Tibial nerve (tissue), 4 donors: ENCODE results near the gene RANBP3L. TPM values are rescaled to one million over a fixed set of nuclear protein-coding genes. Genes with fewer than 3 reads are reported as not detected.
"Not testable (repeated sequence)": the region's sequence is repeated elsewhere in the genome, so short reads cannot be mapped to it uniquely, and the experiment has no call there.

Experiments used
- DNase-seq, 2 donors: peaks; one replicate each; pipeline ENCODE4 v3.0.0-alpha.2; 2019; ENCODE audit warnings: low spot score in 2 of 2
- H3K27ac ChIP-seq, 4 donors: fragments of 200-600 bp; sonication (generic) in 3 of 4; one replicate each; pipeline ENCODE4 v1.5.1; 2017 to 2019; ENCODE audit warnings: mild to moderate bottlenecking in 1 of 4
- H3K27me3 ChIP-seq, 2 donors: fragments of 200-600 bp; sonication (generic) in 1 of 2; one replicate each; pipeline versions ENCODE4 v1.5.1 to v1.6.0; 2017 to 2019
- H3K36me3 ChIP-seq, 3 donors: fragments of 200-600 bp; sonication (generic); one replicate each; pipeline ENCODE4 v1.5.1; 2018 to 2019
- H3K4me1 ChIP-seq, 4 donors: fragments of 200-600 bp; sonication (generic) in 3 of 4; one replicate each; pipeline ENCODE4 v1.5.1; 2017 to 2019
- H3K4me3 ChIP-seq, 4 donors: fragments of 200-600 bp; sonication (generic) in 3 of 4; one replicate each; pipeline ENCODE4 v1.5.1; 2017 to 2019; ENCODE audit warnings: mild to moderate bottlenecking in 1 of 4, moderate library complexity in 1 of 4
- H3K9me3 ChIP-seq, 4 donors: fragments of 200-600 bp; sonication (generic) in 3 of 4; one replicate each; pipeline ENCODE4 v1.5.1; 2017 to 2019
- EP300 ChIP-seq, 2 donors: sonication (generic); formaldehyde crosslinking; IDR thresholded peaks; one replicate each; pipeline ENCODE4 v1.6.1; 2017; ENCODE audit warnings: antibody characterized with exemption in 2 of 2, mild to moderate bottlenecking in 1 of 2
- POLR2A ChIP-seq, 2 donors: fragments of 450-650 bp; IDR thresholded peaks; one replicate each; pipeline ENCODE4 v1.6.1; 2017; ENCODE audit warnings: antibody characterized with exemption in 2 of 2, mild to moderate bottlenecking in 2 of 2, moderate library complexity in 2 of 2
- WGBS, 2 donors: methylation state at CpG; one replicate each; pipeline ENCODE4 v1.1.5; 2018; 5-methylcytosine and 5-hydroxymethylcytosine counted together
- total RNA-seq, 4 donors: library from RNA; depleted of rRNA; stranded (reverse); fragments of >200 nt; gene quantifications; one replicate each; pipeline ENCODE4 v1.1.0, GENCODE V29; 2016
- TF ChIP-seq, protein P1 (sequence below), 5 experiments: fragments of 200-600 bp in 3 of 5; fragments of 450-650 bp in 2 of 5; sonication (generic) in 3 of 5; IDR thresholded peaks; one replicate each; pipeline ENCODE4 v1.5.1; 2016 to 2019; ENCODE audit warnings: antibody characterized with exemption in 5 of 5, mild to moderate bottlenecking in 3 of 5, moderate library complexity in 2 of 5

RANBP3L gene
- total RNA-seq, 4 donors from 2014 or later = 2.1 to 21.6 (median 4.5) TPM

DNA sequence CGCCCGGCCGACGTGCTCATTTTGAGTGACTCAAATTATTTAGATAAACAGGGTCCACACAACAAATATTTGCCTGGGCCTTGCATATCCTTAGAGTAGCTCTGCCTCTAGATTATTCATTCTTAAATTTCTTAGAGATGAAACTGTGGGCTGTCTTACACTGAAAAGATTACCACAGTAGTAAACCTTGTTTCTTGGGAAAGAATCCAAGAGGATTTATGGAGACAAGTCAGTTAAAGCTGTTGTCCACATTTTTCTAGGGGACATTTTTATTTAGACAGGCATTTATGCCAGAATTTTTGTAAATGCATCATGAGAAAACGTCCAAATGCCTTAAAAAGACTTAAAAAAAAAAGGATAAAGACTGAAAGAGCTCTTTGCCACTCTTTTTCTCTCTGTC lies 32.6 kb upstream of the RANBP3L start:
- Histone ChIP-seq H3K4me1 (no peaks in the 10 kb centered on the region), H3K27me3 (no peaks in the 10 kb centered on the region), H3K9me3 (no peaks in the 10 kb centered on the region), H3K36me3 (no peaks in the 10 kb centered on the region), H3K4me3 (no peak overlapping the region), H3K27ac (no peak overlapping the region)
- WGBS, 2 donors = 82 to 84% methylated on average over 5 of the region's 5 CpGs
- TF ChIP-seq, protein P1, sequence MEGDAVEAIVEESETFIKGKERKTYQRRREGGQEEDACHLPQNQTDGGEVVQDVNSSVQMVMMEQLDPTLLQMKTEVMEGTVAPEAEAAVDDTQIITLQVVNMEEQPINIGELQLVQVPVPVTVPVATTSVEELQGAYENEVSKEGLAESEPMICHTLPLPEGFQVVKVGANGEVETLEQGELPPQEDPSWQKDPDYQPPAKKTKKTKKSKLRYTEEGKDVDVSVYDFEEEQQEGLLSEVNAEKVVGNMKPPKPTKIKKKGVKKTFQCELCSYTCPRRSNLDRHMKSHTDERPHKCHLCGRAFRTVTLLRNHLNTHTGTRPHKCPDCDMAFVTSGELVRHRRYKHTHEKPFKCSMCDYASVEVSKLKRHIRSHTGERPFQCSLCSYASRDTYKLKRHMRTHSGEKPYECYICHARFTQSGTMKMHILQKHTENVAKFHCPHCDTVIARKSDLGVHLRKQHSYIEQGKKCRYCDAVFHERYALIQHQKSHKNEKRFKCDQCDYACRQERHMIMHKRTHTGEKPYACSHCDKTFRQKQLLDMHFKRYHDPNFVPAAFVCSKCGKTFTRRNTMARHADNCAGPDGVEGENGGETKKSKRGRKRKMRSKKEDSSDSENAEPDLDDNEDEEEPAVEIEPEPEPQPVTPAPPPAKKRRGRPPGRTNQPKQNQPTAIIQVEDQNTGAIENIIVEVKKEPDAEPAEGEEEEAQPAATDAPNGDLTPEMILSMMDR (IDR thresholded peaks at IDR 0.05) = no peak
- no peak for TF ChIP-seq POLR2A (IDR thresholded peaks at IDR 0.05)
- TF ChIP-seq EP300 (IDR thresholded peaks at IDR 0.05) = no peak
- no peak for DNase-seq

DNA sequence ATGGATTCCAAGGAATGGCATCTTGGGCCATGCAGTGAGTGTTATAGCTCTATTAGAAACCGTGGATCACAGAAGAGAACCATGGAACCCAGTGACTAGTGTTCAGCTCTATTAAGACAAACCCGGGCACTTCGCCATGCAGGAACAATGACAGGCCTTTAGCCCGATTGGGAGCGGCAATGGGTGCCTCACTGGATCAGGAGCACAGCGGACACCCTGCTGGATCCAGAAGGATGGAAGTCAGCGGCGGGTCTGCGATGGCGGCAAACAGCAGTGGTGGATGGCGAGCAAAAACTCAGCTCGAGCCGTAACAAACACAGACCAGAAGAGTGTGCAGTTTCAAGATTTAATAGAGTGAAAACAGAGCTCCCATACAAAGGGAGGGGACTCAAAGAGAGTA lies 31.0 kb upstream of the RANBP3L start:
- H3K27me3 ChIP-seq, H3K9me3 ChIP-seq, H3K4me3 ChIP-seq, H3K36me3 ChIP-seq, H3K27ac ChIP-seq, DNase-seq, H3K4me1 ChIP-seq: not testable (repeated sequence)
- 88 to 95% methylated on average over 13 of the region's 13 CpGs for WGBS, 2 donors

DNA sequence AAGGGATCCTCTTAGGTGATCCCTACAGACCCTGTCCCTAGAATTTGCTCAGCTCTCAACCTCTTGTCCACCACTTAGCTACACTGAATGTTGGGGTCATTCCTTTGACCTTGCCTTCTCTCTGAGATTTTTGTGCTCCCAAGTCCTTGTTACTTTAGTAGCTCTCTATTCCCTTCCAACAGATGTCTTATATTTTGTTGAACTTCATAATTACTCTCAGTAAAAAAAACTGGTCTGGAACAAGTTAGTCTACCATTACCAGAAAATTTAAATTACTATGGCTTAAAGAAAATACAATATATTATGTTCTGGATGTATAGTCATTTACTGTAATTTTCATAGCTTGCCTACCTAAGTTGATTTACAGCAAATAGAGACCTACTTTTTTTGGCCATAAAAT lies 23.5 kb upstream of the RANBP3L start:
- TF ChIP-seq POLR2A (IDR thresholded peaks at IDR 0.05) = no peak
- TF ChIP-seq, protein P1 (IDR thresholded peaks at IDR 0.05) = no peak
- no peak for TF ChIP-seq EP300 (IDR thresholded peaks at IDR 0.05)
- H3K4me3 ChIP-seq = no peak overlapping the region
- no peak overlapping the region for H3K27ac ChIP-seq
- no peaks in the 10 kb centered on the region for H3K27me3 ChIP-seq
- H3K4me1 ChIP-seq = no peaks in the 10 kb centered on the region
- no peaks in the 10 kb centered on the region for H3K9me3 ChIP-seq
- H3K36me3 ChIP-seq = no peaks in the 10 kb centered on the region
- DNase-seq = no peak

DNA sequence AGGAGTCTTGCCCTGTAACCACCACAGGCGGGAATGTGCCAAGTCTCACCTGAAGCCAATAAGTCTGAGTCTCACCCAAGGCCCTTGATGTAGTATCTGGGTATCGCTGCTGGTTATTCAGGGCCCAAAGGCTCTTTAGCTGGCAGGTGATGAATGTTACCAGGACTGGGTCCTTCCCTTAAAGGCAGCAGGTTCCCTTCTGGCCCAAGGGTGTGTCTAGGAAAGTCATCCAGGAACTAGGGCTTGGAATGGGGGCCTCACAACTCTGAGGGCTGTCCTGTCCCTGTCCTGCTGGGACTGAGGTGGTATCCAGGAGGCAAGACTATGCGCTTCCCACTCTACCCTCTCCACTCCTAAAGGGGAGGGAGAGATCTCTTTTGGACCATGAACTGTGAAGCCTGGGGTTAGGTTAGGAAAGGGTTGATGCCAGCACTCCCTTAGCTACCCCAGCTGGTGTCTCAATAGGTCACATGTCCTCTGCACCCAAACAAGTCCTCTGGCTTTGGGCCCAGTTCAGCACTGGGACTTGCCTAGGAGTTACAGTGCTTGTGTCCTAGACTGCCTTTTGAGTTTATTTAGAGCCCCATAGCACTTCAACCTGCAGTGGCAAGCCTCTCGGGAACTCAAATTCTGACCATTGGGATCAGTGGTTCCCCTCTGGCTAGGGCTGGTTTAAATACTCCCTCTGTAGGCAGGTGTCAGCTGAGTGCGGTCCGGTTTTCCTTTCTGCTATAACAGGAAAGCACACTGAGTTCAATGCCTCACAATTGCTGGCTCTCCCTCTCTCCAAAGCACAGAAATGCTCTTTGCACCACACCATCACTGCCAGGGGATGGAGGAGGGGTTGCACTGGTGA lies 22.5 kb upstream of the RANBP3L start:
- TF ChIP-seq EP300 (IDR thresholded peaks at IDR 0.05) (no peak), POLR2A (IDR thresholded peaks at IDR 0.05) (no peak)
- TF ChIP-seq, protein P1 (IDR thresholded peaks at IDR 0.05) = no peak
- Histone ChIP-seq H3K9me3 (no peaks in the 10 kb centered on the region), H3K27me3 (no peaks in the 10 kb centered on the region), H3K4me3 (no peak overlapping the region), H3K4me1 (no peaks in the 10 kb centered on the region), H3K36me3 (no peaks in the 10 kb centered on the region), H3K27ac (no peak overlapping the region)
- no peak for DNase-seq
- 81 to 90% methylated on average over 6 of the region's 6 CpGs for WGBS, 2 donors

- 42 to 52% methylated on average over 1 of the region's 1 CpG for WGBS, 2 donors
- no peak for DNase-seq
Measured at GRCh38 chr5:36312953-36313672, 11.4 kb upstream of the RANBP3L start.

More at GRCh38 chr5:36312953-36313672, 11.4 kb upstream of the RANBP3L start:
- Histone ChIP-seq H3K9me3 (no peaks in the 10 kb centered on the region), H3K4me3 (no peak overlapping the region), H3K36me3 (no peaks in the 10 kb centered on the region), H3K27ac (no peak overlapping the region), H3K27me3 (no peaks in the 10 kb centered on the region), H3K4me1 (no peaks in the 10 kb centered on the region)
- no peak for TF ChIP-seq EP300 (IDR thresholded peaks at IDR 0.05)
- TF ChIP-seq POLR2A (IDR thresholded peaks at IDR 0.05) = no peak
- TF ChIP-seq, protein P1 (IDR thresholded peaks at IDR 0.05) = no peak
